HCT116 (cell line): Measurements from ENCODE around the gene ADAMTS16. TPM values are rescaled to one million over a fixed set of nuclear protein-coding genes. Genes with fewer than 3 reads are reported as not detected.

Source experiments
- ATAC-seq: fragments of 200-7000 bp; cut with Tn5 transposase; 2 replicates; pipeline ENCODE4 v1.9.1; 2020; ENCODE audit warnings: mild to moderate bottlenecking, moderate library complexity
- BruUV-seq: library from RNA; stranded (reverse); fragments of 400-500 nt; replicated peaks from 2 replicates; lab custom pipeline; 2021; lab: Mats Ljungman, UMichigan
- CTCF ChIA-PET: fragments of 300-600 bp; sonication (Branson Sonifier 250); formaldehyde crosslinking; loops from one replicate; lab custom pipeline; 2021; ENCODE audit warnings: antibody characterized with exemption; lab: Charles Lee
- POLR2A ChIA-PET: fragments of 300-600, 350-600 bp; sonication (Branson Sonifier 250); formaldehyde crosslinking; loops from one replicate; lab custom pipeline; 2021; ENCODE audit warnings: antibody characterized with exemption; lab: Charles Lee
- RAD21 ChIA-PET, 2 experiments: fragments of 300-600 bp; sonication (Branson Sonifier 250); formaldehyde crosslinking; loops; one replicate each; lab custom pipeline; 2023; ENCODE audit warnings: low total read pairs in 2 of 2; ENCODE audit not compliant: uncharacterized antibody in 2 of 2, unreplicated experiment in 2 of 2, low non-redundant PET in 1 of 2; lab: Charles Lee
- DNase-seq: peaks from one replicate; pipeline ENCODE4 v3.0.0-alpha.2; 2010; ENCODE audit warnings: low read depth, low spot score
- H2AFZ ChIP-seq: fragments of 200-600 bp; shearing (Covaris generic), sonication (generic); 2 replicates; pipeline ENCODE4 v1.6.1; 2017; ENCODE audit warnings: low read depth, mixed run types, mixed read lengths, antibody characterized with exemption, low read length; ENCODE audit not compliant: poor library complexity, severe bottlenecking
- H3K27ac ChIP-seq: 2 replicates; pipeline ENCODE4 v1.5.1; 2012; ENCODE audit warnings: low read depth, low read length
- H3K27me3 ChIP-seq: fragments of 200-600 bp; sonication (generic); 2 replicates; pipeline ENCODE4 v1.6.1; 2016; ENCODE audit warnings: mixed run types, low read length, mixed read lengths; ENCODE audit not compliant: insufficient read depth
- H3K36me3 ChIP-seq, 2 experiments: fragments of 200-500 bp in 1 of 2; fragments of 200-600 bp in 1 of 2; sonication (Bioruptor generic) in 1 of 2; sonication (generic) in 1 of 2; 2 replicates each; pipeline versions ENCODE4 v1.5.1 to v1.6.1; 2014 to 2016; ENCODE audit warnings: low read length in 2 of 2, inconsistent platforms in 1 of 2, mixed read lengths in 1 of 2, mixed run types in 1 of 2; ENCODE audit not compliant: insufficient read depth in 2 of 2, control insufficient read depth in 1 of 2
- H3K4me1 ChIP-seq, 2 experiments: fragments of 200-600 bp in 1 of 2; sonication (generic) in 1 of 2; 2 replicates each; pipeline versions ENCODE4 v1.5.1 to v1.6.1; 2012 to 2017; ENCODE audit warnings: low read length in 2 of 2, inconsistent platforms in 1 of 2, mild to moderate bottlenecking in 1 of 2, mixed read lengths in 1 of 2, mixed run types in 1 of 2, moderate library complexity in 1 of 2; ENCODE audit not compliant: insufficient read depth in 2 of 2, control insufficient read depth in 1 of 2
- H3K4me2 ChIP-seq: fragments of 200-600 bp; sonication (generic); 2 replicates; pipeline ENCODE4 v1.6.1; 2017; ENCODE audit warnings: mixed run types, low read length, mixed read lengths
- H3K4me3 ChIP-seq, 2 experiments: fragments of 200-600 bp in 1 of 2; sonication (generic) in 1 of 2; replicated peaks in 1 of 2; 2 replicates each; pipeline ENCODE4 v1.5.1; 2011 to 2016; ENCODE audit warnings: low read length in 2 of 2, control low read depth in 1 of 2, low read depth in 1 of 2, mild to moderate bottlenecking in 1 of 2, mixed read lengths in 1 of 2, mixed run types in 1 of 2
- H3K79me2 ChIP-seq: fragments of 200-600 bp; sonication (generic); 2 replicates; pipeline ENCODE4 v1.6.1; 2017; ENCODE audit warnings: mild to moderate bottlenecking, mixed run types, low read length, moderate library complexity, mixed read lengths; ENCODE audit not compliant: insufficient read depth
- H3K9ac ChIP-seq: fragments of 200-600 bp; sonication (generic); 2 replicates; pipeline ENCODE4 v1.6.1; 2016; ENCODE audit warnings: low read length, mixed read lengths
- H3K9me2 ChIP-seq: fragments of 200-600 bp; sonication (generic), shearing (Covaris generic); 2 replicates; pipeline ENCODE4 v1.6.1; 2017; ENCODE audit warnings: mixed run types, mild to moderate bottlenecking, moderate library complexity; ENCODE audit not compliant: insufficient read depth
- H3K9me3 ChIP-seq, 2 experiments: fragments of 200-500 bp in 1 of 2; fragments of 200-600 bp in 1 of 2; sonication (Bioruptor generic) in 1 of 2; sonication (generic) in 1 of 2; 2 replicates each; pipeline ENCODE4 v1.6.1; 2014 to 2017; ENCODE audit warnings: low read length in 2 of 2, mixed read lengths in 2 of 2, inconsistent platforms in 1 of 2, low read depth in 1 of 2, mild to moderate bottlenecking in 1 of 2, mixed run types in 1 of 2, moderate library complexity in 1 of 2; ENCODE audit not compliant: control insufficient read depth in 1 of 2, insufficient read depth in 1 of 2
- H4K20me1 ChIP-seq: fragments of 200-600 bp; sonication (generic), shearing (Covaris generic); 2 replicates; pipeline ENCODE4 v1.6.1; 2017; ENCODE audit warnings: mixed run types, mild to moderate bottlenecking, moderate library complexity; ENCODE audit not compliant: insufficient read depth
- CEBPB ChIP-seq: IDR thresholded peaks from 2 replicates; pipeline ENCODE4 v1.6.1; 2012; ENCODE audit warnings: low read depth
- FOSL1 ChIP-seq: IDR thresholded peaks from 2 replicates; pipeline ENCODE4 v1.6.1; 2012; ENCODE audit warnings: low read depth
- POLR2AphosphoS5 ChIP-seq: IDR thresholded peaks from 2 replicates; pipeline ENCODE4 v1.6.1; 2011; ENCODE audit warnings: mild to moderate bottlenecking, low read depth, low read length, moderate library complexity
- RAD21 ChIP-seq: IDR thresholded peaks from 2 replicates; pipeline ENCODE4 v1.6.1; 2012; ENCODE audit warnings: low read depth, mild to moderate bottlenecking
- SRF ChIP-seq: IDR thresholded peaks from 2 replicates; pipeline ENCODE4 v1.6.1; 2012; ENCODE audit warnings: low read depth
- intact Hi-C: fragments of 100-400 bp; cut with micrococcal nuclease; formaldehyde crosslinking; loops from 2 replicates; pipeline ENCODE4 v1.10.0; 2022
- total RNA-seq: library from RNA; stranded (reverse); gene quantifications from one replicate; pipeline ENCODE4 v1.2.1, GENCODE V29; 2021; ENCODE audit not compliant: unreplicated experiment
- TF ChIP-seq, protein P1 (sequence below): IDR thresholded peaks from 2 replicates; pipeline ENCODE4 v1.6.1; 2012

ADAMTS16 gene
- total RNA-seq, 1 experiment from 2014 or later = 2.4 TPM

GRCh38 chr5:5209089-5209488 lies 69.0 kb downstream of the ADAMTS16 start:
- CTCF ChIA-PET = no interaction called here
- Histone ChIP-seq H3K4me3 (no peak overlapping the region), H2AFZ (no peak overlapping the region), H3K36me3 (no peaks in the 10 kb centered on the region), H3K9me2 (no peaks in the 10 kb centered on the region), H3K9me3 (no peaks in the 10 kb centered on the region), H3K4me1 (no peaks in the 10 kb centered on the region), H3K79me2 (no peaks in the 10 kb centered on the region), H3K27me3 (no peaks in the 10 kb centered on the region), H4K20me1 (no peaks in the 10 kb centered on the region), H3K27ac (no peak overlapping the region), H3K9ac (no peak overlapping the region), H3K4me2 (no peak overlapping the region)
- intact Hi-C loops = no loop called here
- ATAC-seq (no peak), DNase-seq (no peak)
- TF ChIP-seq RAD21 = no peak
- TF ChIP-seq POLR2AphosphoS5 = no peak
- RAD21 ChIA-PET = no interaction called here
- POLR2A ChIA-PET = no interaction called here
- BruUV-seq = no TSS peak

- H3K9me2 ChIP-seq = no peaks in the 10 kb centered on the region
- no peaks in the 10 kb centered on the region for H3K27me3 ChIP-seq
- no peaks in the 10 kb centered on the region for H4K20me1 ChIP-seq
- no peak overlapping the region for H3K9ac ChIP-seq
- H2AFZ ChIP-seq = no peak overlapping the region
- BruUV-seq = no TSS peak
- intact Hi-C loops = no loop called here
- no peaks in the 10 kb centered on the region for H3K36me3 ChIP-seq
- DNase-seq (no peak), ATAC-seq (no peak)
- H3K9me3 ChIP-seq = no peaks in the 10 kb centered on the region
- no peak overlapping the region for H3K4me3 ChIP-seq
- ChIA-PET POLR2A (no interaction called here), RAD21 (no interaction called here), CTCF (no interaction called here)
- no peak for TF ChIP-seq SRF
- TF ChIP-seq, protein P1, sequence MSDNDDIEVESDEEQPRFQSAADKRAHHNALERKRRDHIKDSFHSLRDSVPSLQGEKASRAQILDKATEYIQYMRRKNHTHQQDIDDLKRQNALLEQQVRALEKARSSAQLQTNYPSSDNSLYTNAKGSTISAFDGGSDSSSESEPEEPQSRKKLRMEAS = no peak
- TF ChIP-seq FOSL1 = no peak
- TF ChIP-seq CEBPB = no peak
- no peak overlapping the region for H3K4me2 ChIP-seq
- H3K79me2 ChIP-seq = no peaks in the 10 kb centered on the region
- H3K4me1 ChIP-seq = no peaks in the 10 kb centered on the region
- H3K27ac ChIP-seq = no peak overlapping the region
Observed at GRCh38 chr5:5209510-5210286, 69.6 kb downstream of the ADAMTS16 start.
